GM12892 (cell line): Measurements from ENCODE around the gene PTPRN2.

Source experiments
- POLR2A ChIP-seq: IDR thresholded peaks from 2 replicates; pipeline ENCODE4 v1.6.1; 2011; ENCODE audit warnings: low read depth, low read length, control low read depth
- POLR2AphosphoS5 ChIP-seq: IDR thresholded peaks from 2 replicates; pipeline ENCODE4 v1.6.1; 2011; ENCODE audit warnings: low read depth, low read length, control low read depth
- TAF1 ChIP-seq: IDR thresholded peaks from 2 replicates; pipeline ENCODE4 v1.6.1; 2011; ENCODE audit warnings: low read depth, mild to moderate bottlenecking, control low read depth, low read length, borderline replicate concordance

DNA sequence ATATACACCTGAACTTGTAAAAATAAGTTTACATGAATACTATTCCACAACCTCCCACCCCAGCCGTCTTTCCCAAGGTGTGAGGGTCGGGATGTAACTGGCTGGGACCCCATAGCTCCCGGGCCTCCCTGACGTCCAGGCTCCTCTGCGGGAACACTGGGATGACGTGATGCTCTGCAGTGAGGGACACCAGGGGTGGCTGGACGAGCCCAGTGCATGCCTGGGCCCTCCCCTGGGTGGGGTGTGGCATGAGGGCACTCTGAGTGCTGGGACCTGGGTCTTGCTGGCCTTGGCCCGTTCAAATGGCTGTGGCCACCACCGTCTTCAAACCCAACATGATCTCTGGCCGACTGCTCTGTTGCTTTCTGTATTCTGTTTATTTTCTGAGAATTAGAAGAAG is 1068.4 kb downstream of the PTPRN2 start:
- TF ChIP-seq TAF1 (no peak), POLR2AphosphoS5 (no peak), POLR2A (no peak)
